ENCODE results near the gene PRXL2C. TPM values are rescaled to one million over a fixed set of nuclear protein-coding genes. Genes with fewer than 3 reads are reported as not detected.
A peak's percentile ranks its signal among the peaks of the same experiment; 100 is the strongest.

The PRXL2C gene
- total and polyA plus RNA-seq, 10 of the 15 experiments (the other 5 are each of a cell fraction or from before 2014, with no cell fraction given) = 4.0 to 16.0 (median 7.4) TPM

GRCh38 chr9:96661711-96662110 lies 6.6 kb upstream of the PRXL2C start (continued):
- TF ChIP-seq, protein P1, sequence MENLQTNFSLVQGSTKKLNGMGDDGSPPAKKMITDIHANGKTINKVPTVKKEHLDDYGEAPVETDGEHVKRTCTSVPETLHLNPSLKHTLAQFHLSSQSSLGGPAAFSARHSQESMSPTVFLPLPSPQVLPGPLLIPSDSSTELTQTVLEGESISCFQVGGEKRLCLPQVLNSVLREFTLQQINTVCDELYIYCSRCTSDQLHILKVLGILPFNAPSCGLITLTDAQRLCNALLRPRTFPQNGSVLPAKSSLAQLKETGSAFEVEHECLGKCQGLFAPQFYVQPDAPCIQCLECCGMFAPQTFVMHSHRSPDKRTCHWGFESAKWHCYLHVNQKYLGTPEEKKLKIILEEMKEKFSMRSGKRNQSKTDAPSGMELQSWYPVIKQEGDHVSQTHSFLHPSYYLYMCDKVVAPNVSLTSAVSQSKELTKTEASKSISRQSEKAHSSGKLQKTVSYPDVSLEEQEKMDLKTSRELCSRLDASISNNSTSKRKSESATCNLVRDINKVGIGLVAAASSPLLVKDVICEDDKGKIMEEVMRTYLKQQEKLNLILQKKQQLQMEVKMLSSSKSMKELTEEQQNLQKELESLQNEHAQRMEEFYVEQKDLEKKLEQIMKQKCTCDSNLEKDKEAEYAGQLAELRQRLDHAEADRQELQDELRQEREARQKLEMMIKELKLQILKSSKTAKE (IDR thresholded peaks at IDR 0.05; ENCODE audit: low read depth, poor library complexity, severe bottlenecking) = no peak

- no peaks in the 10 kb centered on the region for H3K79me2 ChIP-seq (ENCODE audit: control insufficient read depth, insufficient read depth, low read length)
- no peak overlapping the region for H3K9ac ChIP-seq (ENCODE audit: control insufficient read depth, insufficient read depth, low read length)
- RAD21 ChIA-PET (ENCODE audit: unreplicated experiment) = no interaction called here
- SMC1A ChIA-PET (ENCODE audit: uncharacterized antibody, unreplicated experiment) = interaction anchor here (1.1 to 1.2 kb wide), 2 partner anchors 11 to 219 kb away, joined by 3 read pairs; no protein-coding TSS in a partner anchor
- 80% methylated on average over 6 of the region's 7 CpGs for WGBS (ENCODE audit: insufficient coverage, insufficient replicate concordance, low lambda C conversion rate, missing lambda C conversion rate)
- peak; percentile 88 for ATAC-seq
- POLR2A ChIA-PET = no interaction called here
- no peaks in the 10 kb centered on the region for H3K9me3 ChIP-seq (replicated peaks; ENCODE audit: control insufficient read depth, insufficient read depth, low read length)
- H4K20me1 ChIP-seq (ENCODE audit: control insufficient read depth, insufficient read depth) = no peaks in the 10 kb centered on the region
- no peak overlapping the region for H3K4me2 ChIP-seq (ENCODE audit: control insufficient read depth, insufficient read depth)
- intact Hi-C loops (cut with micrococcal nuclease; ENCODE audit: unreplicated experiment) (loop anchor here (10.0 kb wide), 1 partner anchor 426 kb away; no protein-coding TSS in a partner anchor), in situ Hi-C loops (cut with MboI) (no loop called here)
- H3K4me1 ChIP-seq (ENCODE audit: control insufficient read depth, insufficient read depth, low read length) = no peaks in the 10 kb centered on the region
- no peaks in the 10 kb centered on the region for H3K36me3 ChIP-seq (ENCODE audit: control insufficient read depth in 2 of 2, insufficient read depth in 2 of 2, low read length in 1 of 2)
- H2AFZ ChIP-seq (ENCODE audit: control insufficient read depth, low read depth, low read length) = no peak overlapping the region
- peak; percentile 11 for DNase-seq (ENCODE audit: low read depth, low spot score)
- no peak overlapping the region for H3K27ac ChIP-seq (ENCODE audit: control insufficient read depth, insufficient read depth)
- FAIRE-seq = no peak
- no TSS peak for BruUV-seq (replicated peaks)
- TF ChIP-seq TCF7 (IDR thresholded peaks at IDR 0.05; ENCODE audit: borderline replicate concordance) = no peak
- TF ChIP-seq IKZF1 (conservative IDR thresholded peaks at IDR 0.05) = no peak
- TF ChIP-seq, protein P2, sequence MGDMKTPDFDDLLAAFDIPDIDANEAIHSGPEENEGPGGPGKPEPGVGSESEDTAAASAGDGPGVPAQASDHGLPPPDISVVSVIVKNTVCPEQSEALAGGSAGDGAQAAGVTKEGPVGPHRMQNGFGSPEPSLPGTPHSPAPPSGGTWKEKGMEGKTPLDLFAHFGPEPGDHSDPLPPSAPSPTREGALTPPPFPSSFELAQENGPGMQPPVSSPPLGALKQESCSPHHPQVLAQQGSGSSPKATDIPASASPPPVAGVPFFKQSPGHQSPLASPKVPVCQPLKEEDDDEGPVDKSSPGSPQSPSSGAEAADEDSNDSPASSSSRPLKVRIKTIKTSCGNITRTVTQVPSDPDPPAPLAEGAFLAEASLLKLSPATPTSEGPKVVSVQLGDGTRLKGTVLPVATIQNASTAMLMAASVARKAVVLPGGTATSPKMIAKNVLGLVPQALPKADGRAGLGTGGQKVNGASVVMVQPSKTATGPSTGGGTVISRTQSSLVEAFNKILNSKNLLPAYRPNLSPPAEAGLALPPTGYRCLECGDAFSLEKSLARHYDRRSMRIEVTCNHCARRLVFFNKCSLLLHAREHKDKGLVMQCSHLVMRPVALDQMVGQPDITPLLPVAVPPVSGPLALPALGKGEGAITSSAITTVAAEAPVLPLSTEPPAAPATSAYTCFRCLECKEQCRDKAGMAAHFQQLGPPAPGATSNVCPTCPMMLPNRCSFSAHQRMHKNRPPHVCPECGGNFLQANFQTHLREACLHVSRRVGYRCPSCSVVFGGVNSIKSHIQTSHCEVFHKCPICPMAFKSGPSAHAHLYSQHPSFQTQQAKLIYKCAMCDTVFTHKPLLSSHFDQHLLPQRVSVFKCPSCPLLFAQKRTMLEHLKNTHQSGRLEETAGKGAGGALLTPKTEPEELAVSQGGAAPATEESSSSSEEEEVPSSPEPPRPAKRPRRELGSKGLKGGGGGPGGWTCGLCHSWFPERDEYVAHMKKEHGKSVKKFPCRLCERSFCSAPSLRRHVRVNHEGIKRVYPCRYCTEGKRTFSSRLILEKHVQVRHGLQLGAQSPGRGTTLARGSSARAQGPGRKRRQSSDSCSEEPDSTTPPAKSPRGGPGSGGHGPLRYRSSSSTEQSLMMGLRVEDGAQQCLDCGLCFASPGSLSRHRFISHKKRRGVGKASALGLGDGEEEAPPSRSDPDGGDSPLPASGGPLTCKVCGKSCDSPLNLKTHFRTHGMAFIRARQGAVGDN (IDR thresholded peaks at IDR 0.05) = no peak
- no peak for TF ChIP-seq PKNOX1 (IDR thresholded peaks at IDR 0.05)
- TF ChIP-seq MXI1 (IDR thresholded peaks at IDR 0.05; ENCODE audit: low read depth, low read length) = no peak
- TF ChIP-seq MEF2A (IDR thresholded peaks at IDR 0.05; ENCODE audit: insufficient read depth, low read depth, low read length) = no peak
- TF ChIP-seq ZNF384 (IDR thresholded peaks at IDR 0.05; ENCODE audit: borderline replicate concordance, low read depth, low read length) = no peak
- no peak for TF ChIP-seq SRF (IDR thresholded peaks at IDR 0.05; ENCODE audit: low read depth in 2 of 2, low read length in 2 of 2)
- TF ChIP-seq MYC (IDR thresholded peaks at IDR 0.05; ENCODE audit: insufficient read depth, insufficient read length, insufficient replicate concordance, low read length, severe bottlenecking) = no peak
- no peak for TF ChIP-seq CHD1 (IDR thresholded peaks at IDR 0.05; ENCODE audit: low read depth, low read length)
- no peak for TF ChIP-seq ZNF24 (IDR thresholded peaks at IDR 0.05)
- TF ChIP-seq MYB (IDR thresholded peaks at IDR 0.05; ENCODE audit: borderline replicate concordance, low read depth, low read length) = no peak
- CTCF ChIA-PET = interaction anchor here (0.6 kb wide), 1 partner anchor 343 kb away, joined by 3 read pairs; no protein-coding TSS in a partner anchor
- H3K4me3 ChIP-seq = no peak overlapping the region
- no peaks in the 10 kb centered on the region for H3K27me3 ChIP-seq (replicated peaks in 1 of 2; ENCODE audit: control insufficient read depth in 2 of 2, insufficient read depth in 2 of 2, low read length in 1 of 2)
Measured at GRCh38 chr9:96660692-96661248, 5.7 kb upstream of the PRXL2C start.
